Upper lobe of left lung (tissue), 6 donors: ENCODE data around the gene ARHGAP45. TPM values are rescaled to one million over a fixed set of nuclear protein-coding genes. Genes with fewer than 3 reads are reported as not detected.

ENCODE experiments used
- ATAC-seq, 2 donors: fragments of 200-7000 bp; cut with Tn5 transposase; one replicate each; pipeline ENCODE4 v1.9.1; 2022; ENCODE audit warnings: mild to moderate bottlenecking in 2 of 2, moderate library complexity in 2 of 2; ENCODE audit not compliant: low FRiP score in 2 of 2
- DNase-seq, 2 donors: peaks; one replicate each; pipeline ENCODE4 v3.0.0-alpha.2; 2019 to 2020
- H3K27ac ChIP-seq, 4 donors: fragments of 200-600 bp; sonication (generic); one replicate each; pipeline ENCODE4 v1.5.1; 2016 to 2019
- H3K27me3 ChIP-seq, 4 donors: fragments of 200-600 bp; sonication (generic); one replicate each; pipeline ENCODE4 v1.5.1; 2017 to 2019
- H3K36me3 ChIP-seq, 4 donors: fragments of 200-600 bp; sonication (generic); one replicate each; pipeline ENCODE4 v1.5.1; 2016 to 2019
- H3K4me1 ChIP-seq, 4 donors: fragments of 200-600 bp; sonication (generic); one replicate each; pipeline ENCODE4 v1.5.1; 2018 to 2019
- H3K4me3 ChIP-seq, 4 donors: fragments of 200-600 bp; sonication (generic); one replicate each; pipeline ENCODE4 v1.5.1; 2017 to 2019; ENCODE audit warnings: mild to moderate bottlenecking in 2 of 4, moderate library complexity in 1 of 4
- H3K9me3 ChIP-seq, 4 donors: fragments of 200-600 bp; sonication (generic); one replicate each; pipeline ENCODE4 v1.5.1; 2018 to 2019
- EP300 ChIP-seq, 4 donors: sonication (generic); formaldehyde crosslinking; IDR thresholded peaks; one replicate each; pipeline ENCODE4 v1.5.1; 2017; ENCODE audit warnings: antibody characterized with exemption in 4 of 4, control low read depth in 2 of 4
- POLR2A ChIP-seq, 4 donors: fragments of 450-650 bp; IDR thresholded peaks; one replicate each; pipeline ENCODE4 v1.5.1; 2016 to 2017; ENCODE audit warnings: antibody characterized with exemption in 4 of 4, mild to moderate bottlenecking in 2 of 4
- POLR2AphosphoS5 ChIP-seq, 2 donors: sonication (generic); formaldehyde crosslinking; IDR thresholded peaks; one replicate each; pipeline ENCODE4 v1.5.1; 2017; ENCODE audit warnings: antibody characterized with exemption in 2 of 2
- WGBS, 2 donors: methylation state at CpG; one replicate each; pipeline ENCODE4 v1.1.5; 2017 to 2018; 5-methylcytosine and 5-hydroxymethylcytosine counted together
- total RNA-seq, 6 donors: library from RNA; depleted of rRNA in 4 of 6; stranded (reverse); fragments of >200 nt in 4 of 6; gene quantifications; one replicate each; pipeline versions ENCODE4 v1.1.0 to v1.2.1, GENCODE V29; 2016 to 2021
- TF ChIP-seq, protein P1 (sequence below), 6 experiments: fragments of 450-650 bp in 4 of 6; fragments of 200-600 bp in 2 of 6; sonication (generic) in 2 of 6; IDR thresholded peaks; one replicate each; pipeline ENCODE4 v1.5.1; 2016 to 2019; ENCODE audit warnings: antibody characterized with exemption in 6 of 6
- donor health status: DM: no; HTN: no; CAD: no; lungs with moderate emphysema.
- donor health status: DM: no; HTN: yes; CAD: no; lungs with severe emphysema.

The ARHGAP45 gene
- total RNA-seq, 6 donors from 2014 or later, result 91.6 to 332 (median 123) TPM

DNA sequence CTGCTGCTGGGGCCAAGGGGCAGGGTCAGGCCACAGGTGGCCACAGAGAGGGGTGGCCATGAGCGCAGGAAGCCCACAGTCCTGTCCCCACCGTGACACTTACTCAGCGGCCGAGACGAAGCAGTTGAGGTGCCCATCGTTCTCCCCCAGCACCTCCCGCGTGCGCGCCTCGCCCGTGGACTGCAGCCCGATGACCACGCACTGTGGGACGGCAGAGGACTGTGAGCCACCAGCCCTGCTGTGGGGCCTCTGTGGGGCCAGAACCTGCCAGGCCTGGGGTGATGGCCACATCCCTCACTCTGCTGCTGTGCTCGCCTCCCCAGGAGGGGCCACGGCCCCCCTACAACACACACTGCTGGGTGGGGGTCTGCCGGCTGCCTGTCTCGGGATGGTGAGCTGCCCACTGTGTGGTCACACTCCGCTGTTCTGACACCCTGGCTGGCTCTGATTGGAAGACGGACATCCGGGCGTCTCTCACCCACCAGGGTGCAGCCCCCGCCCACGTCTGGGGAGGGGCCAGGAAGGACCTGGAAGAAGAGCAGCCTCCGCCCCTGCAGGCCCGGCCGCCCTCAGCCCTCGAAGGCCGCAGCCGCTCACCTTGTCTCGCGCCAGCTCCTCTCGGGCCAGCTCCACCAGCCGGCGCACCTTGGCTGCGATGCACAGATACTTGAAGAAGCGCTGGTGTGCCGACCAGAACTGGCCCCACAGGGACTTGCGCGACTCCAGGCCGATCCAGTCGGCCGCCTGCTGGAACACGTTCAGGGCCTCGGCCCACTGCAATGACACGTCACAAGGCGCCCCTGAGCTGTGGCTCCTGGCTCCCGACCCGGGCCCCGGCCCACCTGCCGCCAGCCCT is 50.0 kb downstream of the ARHGAP45 start:
- DNase-seq (peak in 1 of 2 donors; percentile 78), ATAC-seq (no peak)
- 91 to 95% methylated on average over 15 to 34 of the region's 52 CpGs for WGBS, 2 donors
- Histone ChIP-seq H3K4me1 (peaks cover 20 to 27% (median 22%) of the 10 kb centered on the region in 4 donors), H3K27ac (peak overlapping the region in 1 of 4 donors; percentile 11), H3K36me3 (peaks cover 67 to 99% (median 97%) of the 10 kb centered on the region in 4 donors), H3K27me3 (no peaks in the 10 kb centered on the region), H3K4me3 (no peak overlapping the region), H3K9me3 (no peaks in the 10 kb centered on the region)
- TF ChIP-seq EP300 (IDR thresholded peaks at IDR 0.05) (no peak), POLR2AphosphoS5 (IDR thresholded peaks at IDR 0.05) (no peak), POLR2A (IDR thresholded peaks at IDR 0.05) (no peak)
- TF ChIP-seq, protein P1, sequence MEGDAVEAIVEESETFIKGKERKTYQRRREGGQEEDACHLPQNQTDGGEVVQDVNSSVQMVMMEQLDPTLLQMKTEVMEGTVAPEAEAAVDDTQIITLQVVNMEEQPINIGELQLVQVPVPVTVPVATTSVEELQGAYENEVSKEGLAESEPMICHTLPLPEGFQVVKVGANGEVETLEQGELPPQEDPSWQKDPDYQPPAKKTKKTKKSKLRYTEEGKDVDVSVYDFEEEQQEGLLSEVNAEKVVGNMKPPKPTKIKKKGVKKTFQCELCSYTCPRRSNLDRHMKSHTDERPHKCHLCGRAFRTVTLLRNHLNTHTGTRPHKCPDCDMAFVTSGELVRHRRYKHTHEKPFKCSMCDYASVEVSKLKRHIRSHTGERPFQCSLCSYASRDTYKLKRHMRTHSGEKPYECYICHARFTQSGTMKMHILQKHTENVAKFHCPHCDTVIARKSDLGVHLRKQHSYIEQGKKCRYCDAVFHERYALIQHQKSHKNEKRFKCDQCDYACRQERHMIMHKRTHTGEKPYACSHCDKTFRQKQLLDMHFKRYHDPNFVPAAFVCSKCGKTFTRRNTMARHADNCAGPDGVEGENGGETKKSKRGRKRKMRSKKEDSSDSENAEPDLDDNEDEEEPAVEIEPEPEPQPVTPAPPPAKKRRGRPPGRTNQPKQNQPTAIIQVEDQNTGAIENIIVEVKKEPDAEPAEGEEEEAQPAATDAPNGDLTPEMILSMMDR (IDR thresholded peaks at IDR 0.05), result no peak

DNA sequence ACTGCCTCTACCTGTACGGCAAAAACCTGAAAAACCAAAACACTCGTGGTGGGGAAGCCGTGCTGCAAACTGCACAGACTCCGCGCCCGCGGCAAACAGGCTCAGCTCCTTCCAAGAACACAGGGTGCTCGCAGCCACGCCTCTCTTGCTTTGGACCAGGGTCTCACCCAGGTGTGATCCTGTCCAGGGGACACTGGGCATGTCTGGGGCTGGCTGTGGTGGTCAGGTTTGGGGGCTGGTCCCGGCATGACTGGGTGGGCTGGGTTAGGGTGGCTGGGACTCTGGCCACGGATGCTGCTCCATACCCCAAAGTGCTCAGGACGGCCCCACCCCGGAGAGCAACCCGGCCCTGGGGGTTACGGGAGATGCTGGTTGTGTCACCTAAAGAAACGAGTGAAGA is 50.7 kb downstream of the ARHGAP45 start:
- peaks cover 74 to 99% (median 97%) of the 10 kb centered on the region in 4 donors for H3K36me3 ChIP-seq
- H3K4me3 ChIP-seq, result no peak overlapping the region
- peaks cover 15 to 20% (median 18%) of the 10 kb centered on the region in 4 donors for H3K4me1 ChIP-seq
- TF ChIP-seq POLR2A (IDR thresholded peaks at IDR 0.05) (no peak), EP300 (IDR thresholded peaks at IDR 0.05) (no peak), POLR2AphosphoS5 (IDR thresholded peaks at IDR 0.05) (no peak)
- TF ChIP-seq, protein P1 (IDR thresholded peaks at IDR 0.05), result no peak
- no peaks in the 10 kb centered on the region for H3K27me3 ChIP-seq
- H3K9me3 ChIP-seq, result no peaks in the 10 kb centered on the region
- ATAC-seq (no peak), DNase-seq (no peak)
- WGBS, 2 donors, result 95 to 96% methylated on average over 12 to 16 of the region's 16 CpGs
- no peak overlapping the region for H3K27ac ChIP-seq

DNA sequence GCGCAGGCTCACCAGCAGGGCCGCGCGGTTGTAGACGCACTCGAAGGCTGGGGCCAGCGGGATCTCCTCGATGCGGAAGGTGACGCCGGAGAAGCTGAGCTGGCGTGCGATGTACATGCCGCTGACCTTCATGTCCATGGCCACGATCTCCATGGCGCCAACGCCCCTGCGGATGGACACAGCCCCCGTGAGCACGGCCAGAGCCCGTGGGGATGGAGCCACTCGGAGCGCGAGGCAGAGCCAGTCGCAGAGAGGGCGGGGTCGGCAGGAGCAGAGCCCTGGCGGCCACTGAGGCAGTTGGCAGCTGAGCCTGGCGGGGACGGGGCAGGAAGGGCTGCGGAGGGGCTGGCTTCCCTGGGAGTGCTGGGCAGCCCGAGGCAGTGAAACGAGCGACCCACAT is 52.0 kb downstream of the ARHGAP45 start:
- ATAC-seq (no peak), DNase-seq (peak in 1 of 2 donors; percentile 84)
- H3K36me3 ChIP-seq, result peaks cover 86 to 100% (median 99%) of the 10 kb centered on the region in 4 donors
- TF ChIP-seq POLR2AphosphoS5 (IDR thresholded peaks at IDR 0.05) (no peak), POLR2A (IDR thresholded peaks at IDR 0.05) (no peak), EP300 (IDR thresholded peaks at IDR 0.05) (no peak)
- TF ChIP-seq, protein P1 (IDR thresholded peaks at IDR 0.05), result no peak
- WGBS, 2 donors, result 93 to 94% methylated on average over 31 to 34 of the region's 34 CpGs
- H3K27ac ChIP-seq, result no peak overlapping the region
- H3K9me3 ChIP-seq, result no peaks in the 10 kb centered on the region
- no peak overlapping the region for H3K4me3 ChIP-seq
- H3K27me3 ChIP-seq, result no peaks in the 10 kb centered on the region
- peaks cover 6 to 13% (median 9%) of the 10 kb centered on the region in 4 donors for H3K4me1 ChIP-seq

GRCh38 chr19:1119475-1120217 is 52.7 kb downstream of the ARHGAP45 start:
- no peak for ATAC-seq
- TF ChIP-seq POLR2A (IDR thresholded peaks at IDR 0.05) (no peak), EP300 (IDR thresholded peaks at IDR 0.05) (no peak), POLR2AphosphoS5 (IDR thresholded peaks at IDR 0.05) (no peak)
- TF ChIP-seq, protein P1 (IDR thresholded peaks at IDR 0.05), result no peak
- peaks cover 85 to 100% (median 99%) of the 10 kb centered on the region in 4 donors for H3K36me3 ChIP-seq

More at GRCh38 chr19:1119475-1120217, 52.7 kb downstream of the ARHGAP45 start:
- 94 to 98% methylated on average over 18 to 50 of the region's 50 CpGs for WGBS, 2 donors
- Histone ChIP-seq H3K4me1 (peaks cover 0 to 7% (median 7%) of the 10 kb centered on the region in 4 donors), H3K4me3 (no peak overlapping the region), H3K27ac (no peak overlapping the region), H3K27me3 (no peaks in the 10 kb centered on the region), H3K9me3 (no peaks in the 10 kb centered on the region)
- DNase-seq, result peak in 1 of 2 donors; percentile 82
